Naive thymus-derived CD4-positive, alpha-beta T cell (primary cell): ENCODE results near the gene SH2D2A. TPM values are rescaled to one million over a fixed set of nuclear protein-coding genes. Genes with fewer than 3 reads are reported as not detected.

ENCODE experiments used
- ATAC-seq: fragments of 150-1000 bp; cut with Tn5 transposase; 2 replicates; pipeline ENCODE4 v1.10.0; 2021; ENCODE audit warnings: mild to moderate bottlenecking, moderate library complexity
- CTCF ChIA-PET: fragments of 350-600 bp; sonication (Branson Sonifier 250); formaldehyde crosslinking; loops from one replicate; lab custom pipeline; 2021; ENCODE audit warnings: antibody characterized with exemption; lab: Charles Lee
- POLR2A ChIA-PET: fragments of 350-600 bp; sonication (Branson Sonifier 250); formaldehyde crosslinking; loops from one replicate; lab custom pipeline; 2021; ENCODE audit warnings: antibody characterized with exemption, inconsistent platforms; lab: Charles Lee
- DNase-seq, 9 donors: peaks; one replicate each; pipeline versions ENCODE4 v3.0.0 to v3.0.0-alpha.2; 2020 to 2022; ENCODE audit warnings: mixed read lengths in 1 of 9
- H3K27ac ChIP-seq: one replicate; pipeline ENCODE4 v1.7.0; 2013; ENCODE audit warnings: mild to moderate bottlenecking, low read depth, low read length, moderate library complexity
- H3K27me3 ChIP-seq, 2 donors: one replicate each; pipeline ENCODE4 v1.7.0; 2013; ENCODE audit warnings: low read length in 2 of 2, mild to moderate bottlenecking in 2 of 2, moderate library complexity in 2 of 2; ENCODE audit not compliant: control insufficient read depth in 2 of 2, insufficient read depth in 2 of 2
- H3K36me3 ChIP-seq, 3 experiments: 1 replicate in 2 of 3; 2 replicates in 1 of 3; pipeline ENCODE4 v1.7.0; 2013; ENCODE audit warnings: low read length in 3 of 3, mild to moderate bottlenecking in 3 of 3, moderate library complexity in 1 of 3; ENCODE audit not compliant: insufficient read depth in 3 of 3, control insufficient read depth in 2 of 3
- H3K4me1 ChIP-seq, 2 donors: one replicate each; pipeline ENCODE4 v1.7.0; 2013; ENCODE audit warnings: low read length in 2 of 2, mild to moderate bottlenecking in 2 of 2, moderate library complexity in 1 of 2; ENCODE audit not compliant: control insufficient read depth in 2 of 2, insufficient read depth in 2 of 2
- H3K4me3 ChIP-seq: 2 replicates; pipeline ENCODE4 v1.7.0; 2013; ENCODE audit warnings: mild to moderate bottlenecking, low read length
- H3K9me3 ChIP-seq, 3 experiments: 1 replicate in 2 of 3; 2 replicates in 1 of 3; pipeline ENCODE4 v1.7.0; 2013; ENCODE audit warnings: low read length in 3 of 3; ENCODE audit not compliant: control insufficient read depth in 2 of 3
- H3K27ac Mint-ChIP-seq, 9 donors: one replicate each; pipeline ENCODE4 v1.8.0; 2020 to 2022; ENCODE audit warnings: mixed read lengths in 9 of 9, mild to moderate bottlenecking in 8 of 9, moderate library complexity in 5 of 9, inconsistent platforms in 2 of 9
- H3K27me3 Mint-ChIP-seq, 5 donors: one replicate each; pipeline ENCODE4 v1.8.0; 2021 to 2022; ENCODE audit warnings: mixed read lengths in 5 of 5, mild to moderate bottlenecking in 1 of 5
- H3K36me3 Mint-ChIP-seq, 5 donors: one replicate each; pipeline ENCODE4 v1.8.0; 2020 to 2022; ENCODE audit warnings: mixed read lengths in 5 of 5, mild to moderate bottlenecking in 3 of 5, inconsistent platforms in 1 of 5
- H3K4me1 Mint-ChIP-seq, 7 donors: one replicate each; pipeline ENCODE4 v1.8.0; 2020 to 2022; ENCODE audit warnings: mixed read lengths in 7 of 7, mild to moderate bottlenecking in 3 of 7, inconsistent platforms in 1 of 7
- H3K4me3 Mint-ChIP-seq, 10 donors: one replicate each; pipeline ENCODE4 v1.8.0; 2020 to 2022; ENCODE audit warnings: mild to moderate bottlenecking in 10 of 10, mixed read lengths in 10 of 10, moderate library complexity in 6 of 10, inconsistent platforms in 2 of 10
- H3K9me3 Mint-ChIP-seq, 11 donors: one replicate each; pipeline ENCODE4 v1.8.0; 2020 to 2022; ENCODE audit warnings: mixed read lengths in 11 of 11, mild to moderate bottlenecking in 4 of 11, inconsistent platforms in 1 of 11, moderate library complexity in 1 of 11
- intact Hi-C, 2 donors: fragments of 100-400 bp; cut with micrococcal nuclease; formaldehyde crosslinking; loops; one replicate each; pipeline ENCODE4 v1.15.1; 2023
- polyA plus RNA-seq, 2 donors: library from polyadenylated mRNA; unstranded; fragments of 300-500 nt; fragmentation: Illumina TruSeq; gene quantifications; one replicate each; pipeline ENCODE4 v1.2.3, GENCODE V29; 2021
- total RNA-seq, 6 experiments: library from RNA in 5 of 6; stranded (reverse) in 5 of 6; gene quantifications; 1 replicate in 5 of 6; 2 replicates in 1 of 6; pipeline ENCODE4 v1.2.3 and lab custom pipeline; 2021 to 2026

SH2D2A gene
- total and polyA plus RNA-seq, 7 experiments from 2014 or later, result 12.7 to 164 (median 15.7) TPM

DNA sequence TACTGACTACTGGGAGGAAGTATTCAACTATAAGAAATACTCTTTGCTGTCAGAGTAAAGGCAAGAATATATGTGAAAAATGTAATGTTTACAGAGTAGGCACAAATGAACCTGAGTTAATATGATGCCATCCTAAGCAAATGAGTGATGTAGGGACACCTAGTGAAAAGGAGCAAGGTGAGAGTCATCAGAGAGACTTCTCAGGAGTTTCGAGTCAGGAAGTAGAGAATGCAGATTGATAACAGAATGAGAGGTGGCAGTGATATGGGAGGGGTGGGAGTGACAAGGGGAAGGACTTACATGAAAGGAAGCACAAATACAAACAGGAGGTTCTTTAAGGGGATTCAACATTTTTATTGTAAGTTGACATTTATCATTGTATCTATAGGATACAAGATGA, 39.1 kb downstream of the SH2D2A start:
- Histone ChIP-seq H3K4me3 (no peak overlapping the region), H3K27me3 (no peaks in the 10 kb centered on the region), H3K9me3 (no peaks in the 10 kb centered on the region), H3K27ac (no peak overlapping the region), H3K4me1 (peaks cover 14 to 20% of the 10 kb centered on the region in 2 donors), H3K36me3 (peaks cover 0 to 21% (median under 1%) of the 10 kb centered on the region in 3 experiments)
- Mint-ChIP-seq H3K4me3 (peak overlapping the region in 7 of 10 donors; percentile 1 to 50 (median 12)), H3K9me3 (no peaks in the 10 kb centered on the region), H3K27ac (peak overlapping the region in 8 of 9 donors; percentile 9 to 80 (median 48)), H3K36me3 (peaks cover 8 to 32% (median 18%) of the 10 kb centered on the region in 5 donors), H3K27me3 (no peaks in the 10 kb centered on the region), H3K4me1 (peaks cover 36 to 62% (median 57%) of the 10 kb centered on the region in 7 donors)
- ATAC-seq, result no peak
- POLR2A ChIA-PET, result no interaction called here
- CTCF ChIA-PET, result interaction anchor here (1.4 kb wide), 1 partner anchor 51 kb away, joined by 4 read pairs; no protein-coding TSS in a partner anchor
- intact Hi-C loops, result no loop called here
- DNase-seq, result no peak

DNA sequence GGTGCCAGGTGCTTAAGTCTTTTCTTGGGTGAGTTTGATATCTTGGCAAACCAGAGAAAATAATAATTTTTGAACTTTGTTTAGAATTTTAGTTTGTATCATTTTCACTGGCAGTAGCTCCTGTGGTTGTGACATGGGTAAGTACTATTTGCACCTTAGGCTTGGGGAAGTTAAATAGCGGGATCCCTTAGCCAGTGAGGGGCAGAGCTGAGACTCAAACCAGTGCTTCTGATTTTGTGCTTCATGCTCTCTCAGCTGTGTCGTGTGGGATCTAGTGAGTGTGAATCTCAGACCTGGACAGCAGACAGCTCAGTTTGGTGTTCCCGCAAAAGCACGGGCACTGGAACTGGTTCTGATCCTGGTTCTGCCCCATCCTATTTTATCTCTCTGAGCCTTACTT, 39.7 kb downstream of the SH2D2A start:
- H3K36me3 Mint-ChIP-seq, result peaks cover 10 to 31% (median 12%) of the 10 kb centered on the region in 5 donors
- H3K27me3 ChIP-seq, result no peaks in the 10 kb centered on the region
- no peaks in the 10 kb centered on the region for H3K27me3 Mint-ChIP-seq
- intact Hi-C loops, result no loop called here
- ChIA-PET POLR2A (no interaction called here), CTCF (interaction anchor here (0.7 to 1.4 kb wide), 3 partner anchors 20 to 51 kb away, joined by 3 to 4 read pairs (median 3); partner anchors contain the start of gene HDGF)
- no peak for DNase-seq
- peaks cover 36 to 64% (median 61%) of the 10 kb centered on the region in 7 donors for H3K4me1 Mint-ChIP-seq
- H3K36me3 ChIP-seq, result peaks cover 0 to 21% (median 4%) of the 10 kb centered on the region in 3 experiments
- no peak overlapping the region for H3K27ac ChIP-seq
- peaks cover 20% of the 10 kb centered on the region in 2 donors for H3K4me1 ChIP-seq
- no peaks in the 10 kb centered on the region for H3K9me3 Mint-ChIP-seq
- no peak overlapping the region for H3K4me3 ChIP-seq
- H3K4me3 Mint-ChIP-seq, result peak overlapping the region in 3 of 10 donors; percentile 0 to 50 (median 30)
- H3K27ac Mint-ChIP-seq, result peak overlapping the region in 6 of 9 donors; percentile 7 to 62 (median 40)
- ATAC-seq, result no peak
- no peaks in the 10 kb centered on the region for H3K9me3 ChIP-seq

DNA sequence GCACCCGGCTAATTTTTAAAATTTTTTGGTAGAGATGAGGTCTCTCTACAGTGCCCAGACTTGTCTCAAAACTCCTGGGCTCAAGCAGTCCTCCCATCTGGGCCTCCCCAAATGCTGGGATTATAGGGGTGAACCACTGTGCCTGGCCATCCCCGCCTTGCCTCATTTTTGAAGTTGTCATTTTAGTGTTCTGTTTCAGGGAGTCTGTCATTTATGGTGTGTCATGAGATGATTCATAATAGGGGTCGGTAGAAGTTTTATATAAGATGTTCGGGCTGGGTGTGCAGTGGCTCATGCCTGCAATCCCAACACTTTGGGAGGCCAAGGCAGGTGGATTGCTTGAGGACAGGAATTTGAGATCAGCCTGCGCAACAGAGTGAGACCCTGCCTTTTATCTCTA, 40.8 kb downstream of the SH2D2A start:
- peaks cover 0 to 1% (median 0%) of the 10 kb centered on the region in 11 donors for H3K9me3 Mint-ChIP-seq
- intact Hi-C loops, result no loop called here
- H3K27me3 ChIP-seq, result no peaks in the 10 kb centered on the region
- CTCF ChIA-PET, result interaction anchor here (0.9 kb wide), 2 partner anchors 21 to 193 kb away, joined by 3 to 4 read pairs; no protein-coding TSS in a partner anchor
- H3K36me3 ChIP-seq, result peaks cover 0 to 19% (median 4%) of the 10 kb centered on the region in 3 experiments
- H3K4me1 Mint-ChIP-seq, result peaks cover 33 to 62% (median 59%) of the 10 kb centered on the region in 7 donors
- peak overlapping the region in 2 of 10 donors; percentile 23 to 31 for H3K4me3 Mint-ChIP-seq
- no peak overlapping the region for H3K4me3 ChIP-seq
- no peak for ATAC-seq
- H3K36me3 Mint-ChIP-seq, result peaks cover 7 to 29% (median 10%) of the 10 kb centered on the region in 5 donors
- H3K27ac ChIP-seq, result peak overlapping the region; percentile 21
- POLR2A ChIA-PET, result no interaction called here
- H3K27ac Mint-ChIP-seq, result peak overlapping the region in 2 of 9 donors; percentile 6 to 52
- H3K9me3 ChIP-seq, result no peaks in the 10 kb centered on the region
- H3K4me1 ChIP-seq, result peaks cover 20 to 23% of the 10 kb centered on the region in 2 donors
- DNase-seq, result no peak
- no peaks in the 10 kb centered on the region for H3K27me3 Mint-ChIP-seq

DNA sequence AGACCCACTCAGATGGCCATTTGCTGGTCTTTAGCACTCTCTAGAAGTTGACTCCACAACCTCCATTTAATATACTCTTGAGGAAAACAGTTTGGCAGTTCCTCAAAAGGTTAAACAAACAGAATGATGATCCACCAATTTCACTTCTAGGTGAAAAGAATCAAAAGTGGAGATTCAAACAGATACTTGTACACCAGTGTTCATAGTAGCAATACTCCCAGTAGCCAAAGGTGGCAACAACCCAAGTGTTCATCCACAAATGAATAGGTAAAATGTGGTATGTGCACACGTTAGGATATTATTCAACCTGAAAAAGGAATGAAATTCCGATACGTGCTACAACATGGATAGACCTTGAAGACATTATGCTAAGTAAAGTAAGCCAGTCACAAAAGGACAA, 43.0 kb downstream of the SH2D2A start:
- H3K36me3 ChIP-seq, result peaks cover 0 to 23% (median 4%) of the 10 kb centered on the region in 3 experiments
- H3K27ac ChIP-seq, result no peak overlapping the region
- H3K27me3 Mint-ChIP-seq, result no peaks in the 10 kb centered on the region
- H3K9me3 Mint-ChIP-seq, result peaks cover 0 to 1% (median 0%) of the 10 kb centered on the region in 11 donors
- intact Hi-C loops, result no loop called here
- ATAC-seq, result no peak
- no peak overlapping the region for H3K4me3 ChIP-seq
- no peaks in the 10 kb centered on the region for H3K27me3 ChIP-seq
- peaks cover 10 to 40% (median 19%) of the 10 kb centered on the region in 5 donors for H3K36me3 Mint-ChIP-seq
- DNase-seq, result no peak
- H3K4me1 ChIP-seq, result peaks cover 26 to 38% of the 10 kb centered on the region in 2 donors
- peak overlapping the region in 2 of 9 donors; percentile 5 to 16 for H3K27ac Mint-ChIP-seq
- no peaks in the 10 kb centered on the region for H3K9me3 ChIP-seq
- peaks cover 49 to 83% (median 78%) of the 10 kb centered on the region in 7 donors for H3K4me1 Mint-ChIP-seq
- POLR2A ChIA-PET, result no interaction called here
- CTCF ChIA-PET, result no interaction called here
- peak overlapping the region in 2 of 10 donors; percentile 33 to 38 for H3K4me3 Mint-ChIP-seq

DNA sequence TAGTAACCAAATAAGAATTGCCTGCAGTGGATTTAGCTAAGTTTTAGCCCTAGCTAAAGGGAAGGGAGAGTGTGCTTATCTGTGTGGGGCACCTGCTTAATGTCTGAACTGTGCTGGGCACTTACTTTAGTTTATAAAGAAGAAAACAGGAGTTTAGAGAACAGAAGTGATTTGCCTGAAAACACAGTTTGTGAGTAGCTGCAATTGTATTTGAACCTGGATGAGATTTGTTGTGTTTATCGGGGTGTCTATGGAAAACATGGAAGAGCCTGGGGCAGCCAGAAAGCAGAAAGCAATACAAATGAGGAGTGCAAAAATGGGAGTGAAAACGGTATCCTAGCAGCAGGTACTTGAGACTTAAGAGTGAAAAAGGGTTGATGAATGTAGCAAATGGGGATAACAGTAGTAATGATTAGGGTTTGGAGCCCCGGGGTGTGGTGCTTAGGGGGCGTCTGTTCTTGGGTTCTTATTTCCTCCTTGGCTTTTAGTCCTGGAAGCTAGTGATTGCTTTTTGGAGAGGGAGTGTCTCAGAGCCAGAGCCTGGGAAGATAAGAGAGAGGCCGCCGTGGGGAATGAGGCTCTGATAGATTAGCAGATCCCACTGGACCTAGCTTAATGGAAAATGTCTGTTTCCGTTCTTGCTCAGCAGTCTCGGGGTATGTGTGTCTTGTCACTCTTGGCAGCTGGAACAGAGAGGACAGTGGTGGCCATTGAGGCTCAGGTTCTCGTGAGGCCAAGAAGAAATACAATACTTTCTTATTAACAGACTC, 43.7 kb downstream of the SH2D2A start:
- Histone ChIP-seq H3K27me3 (no peaks in the 10 kb centered on the region), H3K9me3 (no peaks in the 10 kb centered on the region), H3K4me1 (peaks cover 32 to 45% of the 10 kb centered on the region in 2 donors), H3K36me3 (peaks cover 0 to 24% (median 4%) of the 10 kb centered on the region in 3 experiments), H3K27ac (no peak overlapping the region), H3K4me3 (no peak overlapping the region)
- CTCF ChIA-PET, result interaction anchor here (0.8 kb wide), 1 partner anchor 45 kb away, joined by 3 read pairs; the partner anchor contains the start of genes ISG20L2 and METTL25B
- H3K9me3 Mint-ChIP-seq, result peaks cover 0 to 1% (median 0%) of the 10 kb centered on the region in 11 donors
- peaks cover 50 to 81% (median 75%) of the 10 kb centered on the region in 7 donors for H3K4me1 Mint-ChIP-seq
- peak overlapping the region in 2 of 9 donors; percentile 15 to 21 for H3K27ac Mint-ChIP-seq
- H3K27me3 Mint-ChIP-seq, result no peaks in the 10 kb centered on the region
- H3K4me3 Mint-ChIP-seq, result peak overlapping the region in 3 of 10 donors; percentile 9 to 38 (median 33)
- ATAC-seq (no peak), DNase-seq (no peak)
- H3K36me3 Mint-ChIP-seq, result peaks cover 10 to 40% (median 21%) of the 10 kb centered on the region in 5 donors
- intact Hi-C loops, result no loop called here
- POLR2A ChIA-PET, result no interaction called here

GRCh38 chr1:156772222-156772621, 44.4 kb downstream of the SH2D2A start:
- Histone ChIP-seq H3K4me1 (peaks cover 28 to 45% of the 10 kb centered on the region in 2 donors), H3K9me3 (no peaks in the 10 kb centered on the region), H3K4me3 (no peak overlapping the region), H3K27me3 (no peaks in the 10 kb centered on the region), H3K27ac (no peak overlapping the region), H3K36me3 (peaks cover 0 to 30% (median 4%) of the 10 kb centered on the region in 3 experiments)
- H3K9me3 Mint-ChIP-seq, result peaks cover 0 to 1% (median 0%) of the 10 kb centered on the region in 11 donors
- peaks cover 44 to 74% (median 68%) of the 10 kb centered on the region in 7 donors for H3K4me1 Mint-ChIP-seq
- ATAC-seq (no peak), DNase-seq (no peak)
- H3K27me3 Mint-ChIP-seq, result no peaks in the 10 kb centered on the region
- H3K36me3 Mint-ChIP-seq, result peaks cover 10 to 40% (median 21%) of the 10 kb centered on the region in 5 donors
- ChIA-PET POLR2A (no interaction called here), CTCF (interaction anchor here (0.7 to 2.0 kb wide), 3 partner anchors 46 to 116 kb away, joined by 3 to 6 read pairs (median 4); no protein-coding TSS in a partner anchor)
- H3K4me3 Mint-ChIP-seq, result peak overlapping the region in 1 of 10 donors; percentile 38
- intact Hi-C loops, result no loop called here
- no peak overlapping the region for H3K27ac Mint-ChIP-seq
